Pancreas (tissue), 10 donors: ENCODE data around the gene LINGO1. TPM values are rescaled to one million over a fixed set of nuclear protein-coding genes. Genes with fewer than 3 reads are reported as not detected.

ENCODE experiments used
- ATAC-seq, 4 donors: fragments of 200-7000 bp; cut with Tn5 transposase; one replicate each; pipeline versions ENCODE4 v1.8.0 to v1.9.1; 2020; ENCODE audit warnings: mild to moderate bottlenecking in 4 of 4, moderate library complexity in 4 of 4
- DNase-seq, 6 donors: peaks; one replicate each; pipeline ENCODE4 v3.0.0-alpha.2; 2020
- FAIRE-seq: peaks from 2 replicates; lab custom pipeline; 2012; peaks lifted over from hg19 to GRCh38; lab: Jason Lieb, UNC
- H3K27ac ChIP-seq, 4 donors: fragments of 200-600 bp; sonication (generic); 1 replicate in 3 of 4; 2 replicates in 1 of 4; pipeline versions ENCODE4 v1.5.0 to v1.8.0; 2020
- H3K27me3 ChIP-seq, 4 donors: fragments of 200-600 bp; one replicate each; pipeline ENCODE4 v1.8.0; 2021
- H3K36me3 ChIP-seq, 3 donors: fragments of 200-600 bp; sonication (generic) in 1 of 3; one replicate each; pipeline versions ENCODE4 v1.5.0 to v1.8.0; 2020 to 2021
- H3K4me1 ChIP-seq, 3 donors: fragments of 200-600 bp; one replicate each; pipeline ENCODE4 v1.8.0; 2021
- H3K4me3 ChIP-seq, 4 donors: fragments of 200-600 bp; sonication (generic) in 2 of 4; one replicate each; pipeline versions ENCODE4 v1.5.0 to v1.8.0; 2020 to 2021
- H3K9me3 ChIP-seq, 4 donors: fragments of 200-600 bp; one replicate each; pipeline ENCODE4 v1.8.0; 2021
- WGBS, 2 donors: extraction: QIAGEN DNeasy Blood & Tissue Kit; methylation state at CpG; one replicate each; pipeline ENCODE4 v1.1.7; 2013; 5-methylcytosine and 5-hydroxymethylcytosine counted together
- intact Hi-C, 3 donors: fragments of 100-400 bp; cut with DNase I; formaldehyde crosslinking; loops; one replicate each; pipeline versions ENCODE4 v1.11.1 to v1.14.2; 2022
- polyA plus RNA-seq, 2 donors: library from polyadenylated mRNA; stranded (reverse); fragments of 200-250 nt; gene quantifications; one replicate each; pipeline ENCODE4 v1.2.3, GENCODE V29; 2013
- total RNA-seq, 6 donors: library from RNA; stranded (reverse); fragmentation: NEBNext Ultra II Directional in 4 of 6; extraction: Animal tissue kit (Norgen Biotek cat#: 25700) in 4 of 6; gene quantifications; one replicate each; pipeline versions ENCODE4 v1.2.1 to v1.2.4, GENCODE V29; 2021 to 2023
- TF ChIP-seq, protein P1 (sequence below), 4 donors: fragments of 200-600 bp; sonication (generic) in 3 of 4; IDR thresholded peaks; one replicate each; pipeline versions ENCODE4 v1.5.0 to v1.8.0; 2021; ENCODE audit warnings: antibody characterized with exemption in 4 of 4
- donor health status: healthy with polysubstance abuse.
- donor health status: DM: no; HTN: no; CAD: no; lungs with moderate emphysema.
- donor health status: DM: no; HTN: no; CAD: no.
- donor health status: control.
- donor health status: control.
- donor health status: Bipolar disorder and iron deficiency.
- donor health status: DM: yes; HTN: yes; CAD: no.
- donor health status: DM: no; HTN: no; CAD: no.
- donor health status: DM: no; HTN: no; CAD: no.
- donor health status: DM: yes; HTN: yes; CAD: no.

The LINGO1 gene
- total and polyA plus RNA-seq, 8 donors: 0.80 to 3.0 (median 1.7) TPM

DNA sequence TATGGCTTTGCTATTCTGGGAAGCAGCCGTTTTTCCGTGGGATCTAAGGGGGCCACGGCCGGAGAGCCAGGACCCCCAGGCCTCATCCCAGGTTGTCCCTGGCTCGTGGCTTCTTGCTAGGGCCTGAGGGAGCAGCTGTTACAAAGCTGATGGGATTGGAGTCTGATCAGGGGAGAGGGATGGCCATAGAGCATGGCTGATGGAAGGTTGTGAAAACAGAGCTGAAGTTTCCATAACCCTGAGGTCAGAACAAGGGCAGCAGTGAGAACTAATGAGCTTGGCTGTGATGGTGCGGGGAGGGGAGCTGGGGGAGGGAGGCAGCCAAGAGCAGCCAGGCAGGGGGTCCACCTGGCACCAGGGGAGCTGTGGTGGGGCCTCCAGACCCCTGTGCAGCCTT is 63.0 kb downstream of the LINGO1 start:
- 26 to 33% methylated on average over 6 of the region's 6 CpGs for WGBS, 2 donors
- TF ChIP-seq, protein P1, sequence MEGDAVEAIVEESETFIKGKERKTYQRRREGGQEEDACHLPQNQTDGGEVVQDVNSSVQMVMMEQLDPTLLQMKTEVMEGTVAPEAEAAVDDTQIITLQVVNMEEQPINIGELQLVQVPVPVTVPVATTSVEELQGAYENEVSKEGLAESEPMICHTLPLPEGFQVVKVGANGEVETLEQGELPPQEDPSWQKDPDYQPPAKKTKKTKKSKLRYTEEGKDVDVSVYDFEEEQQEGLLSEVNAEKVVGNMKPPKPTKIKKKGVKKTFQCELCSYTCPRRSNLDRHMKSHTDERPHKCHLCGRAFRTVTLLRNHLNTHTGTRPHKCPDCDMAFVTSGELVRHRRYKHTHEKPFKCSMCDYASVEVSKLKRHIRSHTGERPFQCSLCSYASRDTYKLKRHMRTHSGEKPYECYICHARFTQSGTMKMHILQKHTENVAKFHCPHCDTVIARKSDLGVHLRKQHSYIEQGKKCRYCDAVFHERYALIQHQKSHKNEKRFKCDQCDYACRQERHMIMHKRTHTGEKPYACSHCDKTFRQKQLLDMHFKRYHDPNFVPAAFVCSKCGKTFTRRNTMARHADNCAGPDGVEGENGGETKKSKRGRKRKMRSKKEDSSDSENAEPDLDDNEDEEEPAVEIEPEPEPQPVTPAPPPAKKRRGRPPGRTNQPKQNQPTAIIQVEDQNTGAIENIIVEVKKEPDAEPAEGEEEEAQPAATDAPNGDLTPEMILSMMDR (IDR thresholded peaks at IDR 0.05): no peak
- ATAC-seq (peak in 3 of 4 donors; percentile 39 to 42 (median 39)), FAIRE-seq (no peak), DNase-seq (peak in 1 of 6 donors; percentile 25)
- Histone ChIP-seq H3K4me3 (peak overlapping the region in 1 of 4 donors; percentile 12), H3K4me1 (no peaks in the 10 kb centered on the region), H3K27me3 (no peaks in the 10 kb centered on the region), H3K9me3 (no peaks in the 10 kb centered on the region), H3K36me3 (no peaks in the 10 kb centered on the region), H3K27ac (no peak overlapping the region)
- intact Hi-C loops: no loop called here

DNA sequence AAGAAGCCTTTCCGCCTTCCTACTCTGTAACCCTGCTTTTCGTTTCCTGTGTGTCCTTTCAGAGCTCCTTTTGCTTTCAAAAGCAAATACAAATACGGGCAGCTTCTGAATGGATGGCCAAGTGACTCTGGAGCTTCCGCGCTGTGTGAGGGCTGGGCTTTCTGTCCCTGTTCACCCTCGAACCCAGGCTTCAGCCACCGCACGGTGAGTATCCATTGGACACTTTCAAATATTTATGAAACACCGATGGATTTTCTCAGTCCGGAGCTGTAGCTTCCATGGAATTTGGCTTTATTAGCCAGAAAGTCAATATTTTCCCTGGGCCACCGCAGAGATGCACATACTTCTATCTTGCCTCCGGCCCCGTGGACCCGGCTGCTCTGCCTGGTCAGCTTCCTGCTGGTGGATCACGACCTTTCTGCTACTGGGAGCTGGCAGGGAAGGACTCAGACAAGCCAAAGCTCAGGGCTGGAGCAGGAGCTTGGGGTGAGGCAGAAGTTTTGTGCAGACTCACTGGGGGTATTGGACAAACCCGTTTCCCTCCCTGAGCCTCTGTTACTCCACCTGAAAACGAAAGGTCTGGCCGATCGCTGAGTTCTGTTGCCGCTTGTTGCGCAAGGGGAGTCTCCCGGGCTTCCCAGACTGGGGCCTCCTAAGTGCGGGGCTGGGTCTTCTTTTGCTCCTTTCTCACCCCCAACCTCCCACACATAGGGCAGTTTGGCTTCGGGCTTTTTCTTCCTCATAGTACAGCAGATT is 63.6 kb downstream of the LINGO1 start:
- intact Hi-C loops: no loop called here
- DNase-seq (peak in 2 of 6 donors; percentile 18 to 24), FAIRE-seq (no peak), ATAC-seq (peak; percentile 52 to 71 (median 62))
- no peaks in the 10 kb centered on the region for H3K36me3 ChIP-seq
- H3K27ac ChIP-seq: peak overlapping the region in 1 of 4 donors; percentile 20
- no peaks in the 10 kb centered on the region for H3K9me3 ChIP-seq
- TF ChIP-seq, protein P1 (IDR thresholded peaks at IDR 0.05): no peak
- peak overlapping the region in 1 of 4 donors; percentile 12 for H3K4me3 ChIP-seq
- 51 to 59% methylated on average over 24 of the region's 24 CpGs for WGBS, 2 donors
- H3K4me1 ChIP-seq: no peaks in the 10 kb centered on the region
- H3K27me3 ChIP-seq: no peaks in the 10 kb centered on the region

- H3K4me1 ChIP-seq: no peaks in the 10 kb centered on the region
- no peak overlapping the region for H3K4me3 ChIP-seq
- H3K9me3 ChIP-seq: no peaks in the 10 kb centered on the region
- FAIRE-seq (no peak), ATAC-seq (no peak), DNase-seq (no peak)
- intact Hi-C loops: no loop called here
- H3K27ac ChIP-seq: peak overlapping the region in 1 of 4 donors; percentile 20
- no peaks in the 10 kb centered on the region for H3K36me3 ChIP-seq
- H3K27me3 ChIP-seq: no peaks in the 10 kb centered on the region
- 93 to 94% methylated on average over 14 of the region's 14 CpGs for WGBS, 2 donors
- TF ChIP-seq, protein P1 (IDR thresholded peaks at IDR 0.05): no peak
Measured at GRCh38 chr15:77568014-77568972, 64.4 kb downstream of the LINGO1 start.

DNA sequence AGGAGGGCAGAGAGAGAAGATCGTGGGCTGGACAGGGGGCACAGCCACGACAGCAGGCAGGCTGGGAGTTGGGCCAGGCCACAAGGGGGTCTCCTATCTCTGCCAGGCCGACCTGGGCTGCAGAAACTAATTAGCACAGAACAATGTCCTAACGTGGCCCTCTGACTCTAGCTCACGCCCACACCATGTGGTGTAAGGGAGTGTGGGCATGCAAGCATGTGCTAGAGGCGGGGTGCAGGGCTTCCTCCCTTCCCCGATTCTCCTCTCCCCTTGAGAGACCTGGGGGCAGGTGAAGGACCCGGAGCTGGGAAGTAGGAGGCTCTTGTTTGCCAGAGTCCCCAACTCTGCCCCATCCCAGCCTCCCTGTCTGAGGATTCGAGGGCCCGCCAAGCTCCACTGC is 65.5 kb downstream of the LINGO1 start:
- no peaks in the 10 kb centered on the region for H3K36me3 ChIP-seq
- H3K27me3 ChIP-seq: no peaks in the 10 kb centered on the region
- TF ChIP-seq, protein P1 (IDR thresholded peaks at IDR 0.05): no peak
- DNase-seq (no peak), ATAC-seq (no peak), FAIRE-seq (no peak)
- 90 to 93% methylated on average over 10 of the region's 10 CpGs for WGBS, 2 donors
- intact Hi-C loops: no loop called here
- H3K9me3 ChIP-seq: no peaks in the 10 kb centered on the region
- no peaks in the 10 kb centered on the region for H3K4me1 ChIP-seq
- no peak overlapping the region for H3K27ac ChIP-seq
- H3K4me3 ChIP-seq: no peak overlapping the region
